CD4-positive, alpha-beta T cell treated with Interleukin-2 at 100 ng/mL for 4 hours (primary cell): Measurements from ENCODE around the gene VSTM2B.

Experiments used
- DNase-seq: peaks from one replicate; pipeline ENCODE4 v3.0.0-alpha.2; 2020; ENCODE audit warnings: low spot score

Gene VSTM2B

DNA sequence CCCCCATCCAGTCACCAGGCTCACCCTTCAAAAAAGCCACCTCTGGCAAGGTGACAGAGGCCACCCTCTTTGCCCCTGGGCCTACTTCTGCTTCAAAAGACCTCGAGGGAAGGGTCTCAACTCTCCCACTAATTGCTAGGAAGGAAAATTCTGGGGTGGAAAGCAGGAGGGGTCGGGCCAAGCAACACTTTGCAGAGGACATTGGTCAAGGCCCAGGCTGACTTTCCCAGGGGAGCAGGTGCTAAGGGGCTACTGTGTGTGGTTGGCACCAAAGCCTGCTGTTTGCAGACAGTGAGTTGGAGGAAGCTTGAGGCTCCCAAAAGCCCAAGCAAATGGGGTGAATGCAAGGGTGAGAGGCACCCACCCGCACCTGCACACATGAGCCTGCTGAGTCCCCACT, 28.6 kb upstream of the VSTM2B start:
- DNase-seq = no peak

DNA sequence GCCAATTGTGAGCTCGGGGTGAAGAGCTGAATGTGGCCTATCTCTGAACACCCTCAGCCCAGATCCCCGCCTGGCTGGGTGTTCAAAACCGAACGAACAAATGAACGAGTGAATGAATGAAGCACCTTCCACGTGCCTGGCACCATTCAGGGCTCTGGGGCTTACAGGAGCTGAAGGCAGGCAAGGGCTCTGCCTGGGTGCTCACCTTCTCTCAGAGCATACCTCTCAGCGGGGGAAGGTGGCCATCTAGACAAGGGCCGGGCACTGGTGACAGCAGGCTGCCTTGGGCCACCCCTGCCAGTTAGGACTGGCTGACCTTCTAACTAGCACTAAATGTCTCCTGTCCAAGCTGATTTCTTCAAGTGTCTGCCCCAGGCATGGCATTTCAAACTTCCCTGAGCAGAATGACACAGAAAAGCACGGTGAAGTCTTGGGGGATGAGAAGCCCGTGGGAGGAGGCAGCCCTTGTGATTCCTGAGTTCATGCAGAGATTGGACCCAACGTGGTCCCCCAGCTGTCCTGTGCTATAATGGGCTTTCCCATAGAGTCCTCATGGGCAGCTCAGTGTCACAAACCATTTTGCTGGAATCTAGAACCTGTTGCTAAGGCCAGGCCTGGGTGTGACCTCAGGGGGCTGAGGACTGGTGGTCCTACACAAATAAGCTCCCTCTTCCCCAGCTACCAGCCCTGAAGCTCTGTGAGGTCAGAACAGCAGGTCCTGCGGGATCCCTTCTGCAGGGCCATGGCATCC, 27.9 kb upstream of the VSTM2B start:
- DNase-seq = no peak

DNA sequence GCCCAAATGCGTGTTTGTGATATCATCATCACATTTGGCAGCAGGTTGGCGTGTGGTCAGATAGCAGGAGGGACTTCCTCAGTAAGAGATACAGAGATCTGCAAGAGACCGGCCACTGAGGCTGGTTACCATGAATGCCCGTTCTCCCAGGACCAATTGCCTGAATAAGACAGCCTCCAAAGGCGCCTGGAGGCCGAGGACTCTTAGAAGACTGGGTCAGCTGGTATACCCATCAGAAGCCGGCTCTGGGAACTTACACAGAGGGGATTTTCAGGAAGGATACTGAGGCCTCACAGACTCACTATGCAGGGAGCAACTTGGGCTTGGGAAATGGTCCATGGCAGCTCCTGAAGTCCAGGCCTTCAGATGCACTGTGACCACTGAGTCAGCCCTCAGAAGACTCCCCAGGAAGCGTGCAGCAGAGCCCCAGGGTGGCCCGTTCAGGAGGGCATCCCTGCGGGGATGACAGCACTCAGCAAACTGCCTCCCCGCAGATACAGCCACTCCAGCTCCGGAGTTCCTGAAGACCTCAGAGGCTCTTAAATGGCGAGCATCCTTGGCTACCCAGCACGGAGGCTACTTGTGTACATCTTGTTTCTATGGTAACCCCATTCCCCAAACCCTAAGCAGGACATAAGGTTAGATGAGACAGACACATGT, 26.4 kb upstream of the VSTM2B start:
- DNase-seq = no peak

DNA sequence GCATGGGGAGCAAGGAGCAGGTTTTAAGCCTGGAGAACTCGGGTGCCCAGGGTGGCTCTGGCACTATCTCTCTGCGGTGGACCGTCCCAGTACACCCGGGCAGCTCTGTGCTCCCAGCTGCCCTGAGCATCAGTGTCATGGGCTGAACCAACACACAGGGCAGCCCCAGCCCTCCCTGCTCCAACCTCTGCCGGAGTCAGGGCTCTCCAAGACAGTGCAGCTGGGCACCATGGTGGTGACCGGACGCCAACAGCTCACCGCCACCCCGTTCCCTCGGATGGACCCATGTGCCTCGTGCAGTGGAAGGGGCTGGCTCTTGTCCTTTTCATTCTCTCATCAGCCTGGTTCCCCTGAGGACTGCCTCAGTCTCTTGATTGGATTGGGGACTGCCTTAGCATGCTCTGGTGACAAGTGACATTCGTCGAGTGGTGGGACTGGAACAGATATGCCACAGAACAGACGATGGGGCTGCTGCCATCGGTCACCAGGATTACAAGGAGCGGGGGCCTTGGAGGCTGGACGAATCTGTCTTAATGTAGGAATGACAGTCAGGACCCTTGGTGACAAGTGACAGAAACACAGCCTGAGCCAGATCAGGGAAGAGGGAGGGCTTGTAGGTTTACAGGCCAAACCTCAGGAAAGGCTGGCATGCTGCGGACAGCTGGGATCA, 25.7 kb upstream of the VSTM2B start:
- DNase-seq = no peak

DNA sequence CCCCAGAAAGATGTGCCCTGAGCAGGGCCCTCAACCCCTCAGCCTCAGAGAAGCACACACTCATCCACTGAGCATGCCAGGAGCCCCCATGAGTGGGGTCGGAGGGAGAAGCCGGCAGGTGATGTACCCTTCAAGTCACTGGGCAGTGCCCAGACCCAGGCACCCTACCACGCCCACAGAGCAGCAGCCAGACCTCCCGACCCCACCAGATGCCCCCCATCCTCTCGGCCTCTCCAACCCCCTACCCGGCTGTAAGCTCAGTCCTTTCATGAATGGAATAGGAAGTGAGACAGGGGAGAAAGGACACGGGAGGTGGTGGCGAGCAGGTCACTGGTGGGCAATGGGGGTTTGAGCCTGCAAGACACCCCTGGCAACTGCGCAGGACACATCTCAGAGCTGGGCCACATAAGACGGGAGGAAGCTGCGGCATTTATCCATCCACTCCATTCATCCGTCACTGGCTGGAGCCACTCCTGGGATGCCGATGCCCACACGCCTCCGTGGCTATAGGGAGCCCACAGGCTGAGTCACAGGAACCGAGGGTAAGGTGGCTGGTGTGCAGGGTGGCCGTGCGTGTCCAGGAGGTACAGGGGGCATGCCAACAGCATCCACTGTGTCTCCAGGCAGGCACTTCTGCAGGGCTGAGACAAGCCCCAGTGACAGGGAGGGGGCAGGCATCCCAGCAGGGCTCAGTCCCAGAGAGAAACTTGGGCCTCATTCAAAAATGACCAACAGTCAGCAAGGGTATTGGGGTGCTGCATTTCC, 23.8 kb upstream of the VSTM2B start:
- no peak for DNase-seq

DNA sequence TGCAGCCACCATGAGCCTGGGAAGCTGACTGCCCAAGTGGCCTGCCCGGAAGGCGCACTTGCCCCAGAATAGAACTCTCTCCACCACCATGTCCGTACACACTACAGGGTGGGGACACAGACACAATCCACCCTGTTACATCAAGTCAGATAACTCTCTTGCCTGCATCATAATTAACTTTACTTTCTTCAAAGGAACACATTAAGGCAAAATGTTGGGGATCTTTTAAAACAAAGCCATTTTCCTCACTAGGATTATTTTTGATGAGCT, 23.3 kb upstream of the VSTM2B start:
- no peak for DNase-seq

DNA sequence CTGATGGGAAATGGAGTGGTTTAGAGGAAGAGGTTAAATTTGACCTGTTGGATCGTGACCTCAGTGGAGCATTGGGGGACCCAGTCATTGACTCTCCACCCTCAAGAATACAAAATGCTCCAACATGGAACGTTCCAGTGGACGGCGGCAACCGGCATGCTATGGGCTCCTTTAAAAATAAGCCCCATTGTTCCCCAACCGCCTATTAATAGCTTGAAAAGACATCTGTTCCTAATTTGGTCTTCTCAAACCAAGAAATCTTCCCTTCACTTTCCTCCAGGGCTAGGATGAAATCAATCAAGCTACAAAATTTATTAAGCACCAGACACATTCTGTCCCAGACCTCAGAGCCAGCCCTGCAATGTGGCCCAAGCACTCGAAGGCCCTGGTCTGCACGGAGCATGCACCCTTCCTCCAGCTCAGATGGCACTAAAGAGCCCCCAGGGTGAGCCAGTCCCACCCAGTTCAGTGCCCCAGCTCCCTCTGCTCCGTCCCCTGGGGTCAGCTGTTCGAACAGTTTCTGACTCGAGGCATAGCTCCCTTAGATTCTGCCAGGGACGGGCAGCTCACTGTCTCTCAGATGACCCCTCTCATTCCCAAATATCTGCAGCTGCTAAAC, 22.5 kb upstream of the VSTM2B start:
- no peak for DNase-seq

DNA sequence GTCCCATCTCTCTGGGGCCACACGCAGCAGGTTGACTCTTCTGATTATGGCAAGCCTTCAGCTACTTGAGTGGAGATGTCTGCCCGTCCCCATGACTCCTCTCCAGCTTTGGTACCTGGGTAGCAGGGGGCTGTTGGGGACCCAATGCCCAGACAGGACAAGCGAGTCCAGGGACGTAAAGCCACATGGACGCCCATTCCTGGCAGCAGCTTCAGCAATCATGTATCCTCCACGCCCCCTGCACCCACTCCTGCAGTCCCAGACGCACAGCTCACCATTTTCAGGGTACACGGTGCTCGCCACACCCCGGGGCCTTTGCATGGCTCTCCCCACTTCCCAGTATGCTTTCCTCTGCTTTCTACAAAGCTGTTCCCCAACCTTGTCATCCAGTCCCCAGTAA, 22.0 kb upstream of the VSTM2B start:
- DNase-seq = no peak

DNA sequence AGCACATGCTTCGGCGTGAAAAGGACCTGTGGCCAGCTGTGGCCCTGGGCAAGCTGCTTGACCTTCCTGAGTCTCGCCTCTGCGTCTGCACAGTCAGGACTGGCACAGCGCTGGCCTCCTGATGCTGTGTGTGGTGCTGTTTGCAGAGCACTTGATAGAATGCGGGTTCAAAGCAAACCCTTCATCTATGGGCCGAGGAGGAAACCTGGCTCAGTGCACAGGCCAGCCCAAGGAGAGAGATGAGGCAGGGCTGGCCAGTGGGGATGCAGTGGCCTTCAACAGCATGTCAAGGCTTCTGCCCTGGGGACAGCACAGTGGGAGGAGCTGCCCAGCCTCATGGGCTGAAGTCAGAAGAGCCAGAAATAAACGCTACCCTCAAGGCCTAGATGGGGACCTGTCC, 21.3 kb upstream of the VSTM2B start:
- no peak for DNase-seq

DNA sequence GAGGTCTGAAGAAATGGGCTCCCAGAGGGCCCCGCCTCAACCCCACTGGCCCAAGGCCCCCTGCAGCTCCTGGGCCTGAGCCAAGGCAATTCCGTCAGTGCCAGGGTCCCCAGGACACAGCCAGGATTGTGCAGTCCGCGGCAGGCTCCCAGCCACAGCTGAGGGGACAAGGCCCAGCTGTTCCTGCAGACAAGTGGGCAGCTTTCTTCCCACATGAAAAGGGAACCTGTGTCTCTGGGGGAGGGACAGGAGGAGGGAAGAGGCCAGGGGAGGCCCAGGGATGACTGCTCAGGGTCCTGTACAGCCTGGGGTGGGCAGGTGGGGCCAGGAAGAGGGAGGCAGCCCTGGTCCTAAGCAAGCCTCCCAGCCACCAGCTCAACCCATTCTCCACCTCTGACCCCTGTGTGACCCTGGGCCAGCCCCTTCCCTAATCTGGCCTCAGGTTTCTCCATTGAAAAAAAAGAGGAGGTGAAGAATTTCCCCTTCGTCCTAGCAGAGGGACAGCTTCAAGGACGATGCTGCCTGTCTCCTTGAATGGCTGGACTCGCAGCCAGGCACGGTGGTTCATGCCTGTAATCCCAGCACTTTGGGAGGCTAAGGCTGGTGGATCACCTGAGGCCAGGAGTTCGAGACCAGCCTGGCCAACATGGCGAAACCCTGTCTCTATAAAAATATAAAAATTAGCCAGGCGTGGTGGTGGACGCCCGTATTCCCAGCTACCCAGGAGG, 20.5 kb upstream of the VSTM2B start:
- no peak for DNase-seq

DNA sequence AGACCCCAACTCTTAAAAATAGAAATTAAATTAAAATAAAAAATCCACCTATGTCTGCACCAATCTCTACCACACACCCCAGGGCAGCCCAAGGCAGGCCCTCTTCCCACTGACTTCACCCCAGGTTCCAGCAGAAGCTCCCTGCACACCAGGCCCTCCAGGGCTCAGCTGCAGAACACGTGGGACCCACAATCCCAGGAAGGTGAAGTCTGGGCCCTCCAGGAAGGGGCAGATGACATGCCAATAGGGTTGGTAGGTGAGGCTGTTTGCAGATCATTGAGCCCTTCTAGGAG, 19.2 kb upstream of the VSTM2B start:
- DNase-seq = no peak

DNA sequence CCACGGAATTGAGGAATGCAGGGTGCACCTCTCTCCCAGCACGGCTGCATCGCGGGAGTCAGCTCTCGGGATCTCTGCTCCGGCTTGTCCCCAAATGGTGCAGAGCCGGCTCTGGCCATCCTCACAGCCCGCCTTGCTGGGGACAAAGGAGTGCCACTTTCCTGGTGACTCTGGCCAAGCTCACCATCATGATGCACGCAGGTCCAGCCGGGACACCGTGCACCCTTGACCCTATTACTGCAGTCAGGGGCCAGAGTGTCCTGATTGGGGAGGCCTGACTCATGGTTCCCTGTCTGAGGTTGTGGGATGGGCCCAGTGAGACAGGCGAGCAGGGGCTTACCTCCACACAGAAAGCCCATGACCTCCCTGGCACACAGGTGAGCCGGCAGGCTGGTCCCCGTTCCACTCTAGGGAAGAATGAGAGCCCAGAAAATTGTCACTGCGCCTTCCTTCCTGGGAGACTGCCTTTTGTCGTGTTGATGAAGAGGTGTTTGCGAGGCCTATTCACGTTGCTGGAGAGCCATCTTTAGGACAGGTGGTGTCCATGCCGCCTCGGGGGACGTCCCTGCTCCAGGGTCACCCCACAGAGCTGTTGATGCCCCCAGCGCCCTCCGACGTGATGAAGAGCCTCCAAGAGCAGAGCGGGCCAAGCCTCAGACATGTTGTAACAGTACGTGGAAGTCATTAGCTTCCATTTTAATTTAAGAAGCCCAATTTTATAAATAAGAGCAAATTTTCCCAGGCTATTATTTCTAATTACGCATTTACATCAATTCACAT, 18.5 kb upstream of the VSTM2B start:
- DNase-seq = no peak

DNA sequence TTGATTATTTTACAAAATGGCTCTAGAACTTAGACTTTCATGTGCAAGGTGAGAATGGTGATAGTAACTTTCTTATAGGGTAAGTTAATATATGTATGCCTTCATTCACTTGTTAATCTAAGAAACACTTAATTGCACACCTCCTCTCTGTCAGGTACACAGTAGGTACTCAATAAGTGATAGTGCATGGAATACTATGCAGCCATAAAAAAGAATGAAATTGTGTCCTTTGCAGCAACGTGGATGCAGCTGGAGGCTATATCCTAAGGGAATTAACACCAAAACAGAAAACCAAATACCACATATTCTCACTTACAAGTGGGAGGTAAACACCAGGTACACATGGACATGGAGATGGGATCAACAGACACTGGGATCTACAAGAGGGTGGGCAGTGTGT, 17.6 kb upstream of the VSTM2B start:
- no peak for DNase-seq

DNA sequence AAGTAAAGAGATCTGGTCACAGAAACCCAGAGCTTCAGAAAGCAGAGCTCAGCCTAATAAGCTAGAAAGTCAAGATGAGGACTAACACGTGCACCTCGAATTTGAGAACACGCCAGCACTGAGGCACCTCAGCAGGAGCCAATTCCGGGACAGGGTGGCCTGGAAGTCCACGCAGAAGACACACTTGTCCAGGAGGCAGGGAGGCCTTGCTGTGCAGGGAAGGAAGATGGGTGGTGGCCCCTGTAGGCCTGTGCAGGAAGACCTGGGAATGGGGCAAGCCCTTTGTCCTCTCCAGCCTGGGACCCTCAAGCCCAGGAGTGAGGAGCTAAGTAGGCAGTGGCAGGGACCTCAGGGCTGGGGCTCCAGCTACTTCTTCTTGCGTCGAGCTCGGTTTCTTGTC, 16.3 kb upstream of the VSTM2B start:
- DNase-seq = no peak

DNA sequence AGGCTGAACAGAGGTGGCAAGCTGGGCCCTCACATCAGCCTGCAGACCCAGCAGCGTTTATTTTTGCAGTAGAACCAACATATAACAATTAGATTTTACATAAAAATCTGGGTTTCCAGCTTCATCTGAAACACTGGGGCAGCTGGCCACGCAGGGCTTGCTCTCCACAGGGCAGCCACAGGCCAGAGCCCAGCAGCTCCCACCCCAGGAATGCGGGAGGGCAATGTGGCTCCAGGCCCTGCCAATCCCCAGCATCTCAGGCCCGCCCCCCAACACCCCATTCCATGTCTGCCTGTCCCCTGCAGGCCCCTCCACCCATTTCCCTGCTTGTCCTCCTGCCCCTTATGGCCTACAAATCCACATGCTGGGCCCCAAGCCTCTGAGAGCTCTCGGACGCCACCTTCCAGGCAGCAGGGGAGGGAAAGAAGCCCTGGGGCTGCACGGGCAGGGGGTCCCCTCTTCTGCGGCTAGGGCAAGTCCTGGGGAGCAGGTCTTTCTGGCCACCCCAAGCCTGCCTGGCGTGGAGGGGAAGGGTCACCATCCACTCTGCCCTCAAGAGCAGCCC, 15.0 kb upstream of the VSTM2B start:
- no peak for DNase-seq

DNA sequence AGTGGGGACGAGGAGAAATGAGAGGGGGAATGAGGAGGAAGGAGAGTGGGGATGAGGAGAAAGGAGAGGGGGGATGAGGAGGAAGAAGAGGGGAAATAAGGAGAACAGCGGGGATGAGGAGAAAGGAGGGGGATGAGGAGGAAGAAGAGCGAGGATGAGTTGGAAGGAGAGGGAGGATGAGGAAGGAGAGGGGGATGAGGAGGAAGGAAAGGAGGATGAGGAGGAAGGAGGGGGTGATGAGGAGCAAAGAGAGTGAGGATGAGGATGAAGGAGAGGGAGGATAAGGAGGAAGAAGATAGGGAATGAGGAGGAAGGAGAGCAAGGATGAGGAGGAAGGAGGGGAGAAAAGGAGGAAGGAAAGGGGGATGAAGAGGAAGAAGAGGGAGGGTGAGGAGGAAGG, 14.0 kb upstream of the VSTM2B start:
- no peak for DNase-seq

DNA sequence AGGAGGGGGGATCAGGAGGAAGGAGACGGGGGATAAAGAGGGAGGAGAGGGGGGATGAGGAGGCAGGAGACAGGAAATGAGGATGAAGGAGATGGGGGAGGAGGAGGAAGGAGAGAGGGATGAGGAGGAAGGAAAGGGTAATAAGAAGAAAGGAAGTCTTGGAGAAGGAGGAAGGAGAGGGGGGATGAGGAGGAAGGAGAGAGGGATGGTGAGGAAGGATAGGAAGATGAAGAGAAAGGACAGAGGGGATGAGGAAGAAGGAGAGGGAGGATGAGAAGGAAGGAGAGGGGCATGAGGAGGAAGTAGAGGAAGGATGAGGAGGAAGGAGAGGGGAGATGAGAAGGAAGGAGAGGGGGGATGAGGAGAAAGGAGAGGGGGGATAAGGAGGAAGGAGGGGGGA, 13.0 kb upstream of the VSTM2B start:
- DNase-seq = no peak

DNA sequence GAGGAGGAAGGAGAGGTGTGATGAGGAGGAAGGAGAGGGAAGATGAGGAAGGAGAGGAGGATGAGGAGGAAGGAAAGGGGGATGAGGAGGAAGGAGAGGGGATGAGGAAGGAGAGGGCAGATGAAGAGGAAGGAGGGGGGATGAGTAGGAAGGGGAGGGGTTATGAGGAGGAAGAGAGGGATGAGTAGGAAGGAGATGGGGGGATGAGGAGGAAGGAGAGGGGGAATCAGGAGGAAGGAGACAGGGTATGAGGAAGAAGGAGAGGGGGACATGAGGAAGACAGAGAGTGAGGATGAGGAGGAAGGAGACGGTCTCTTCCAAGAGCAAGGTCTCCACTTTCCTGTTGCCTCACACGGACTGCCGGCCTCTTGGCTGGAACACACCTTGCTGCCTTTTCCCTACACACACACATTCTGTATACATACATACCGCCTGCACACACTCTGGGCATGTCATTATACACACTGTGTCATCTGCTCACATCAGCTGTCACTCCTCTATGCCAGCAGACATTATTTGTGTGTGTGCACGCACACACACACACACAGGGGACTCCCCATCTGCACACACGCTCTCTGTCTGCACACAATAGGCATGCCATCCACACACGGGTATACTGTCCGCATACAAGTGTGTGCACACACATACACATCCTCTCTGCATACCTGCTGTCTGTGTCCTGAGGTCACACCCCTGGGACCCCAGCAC, 11.1 kb upstream of the VSTM2B start:
- DNase-seq = no peak

DNA sequence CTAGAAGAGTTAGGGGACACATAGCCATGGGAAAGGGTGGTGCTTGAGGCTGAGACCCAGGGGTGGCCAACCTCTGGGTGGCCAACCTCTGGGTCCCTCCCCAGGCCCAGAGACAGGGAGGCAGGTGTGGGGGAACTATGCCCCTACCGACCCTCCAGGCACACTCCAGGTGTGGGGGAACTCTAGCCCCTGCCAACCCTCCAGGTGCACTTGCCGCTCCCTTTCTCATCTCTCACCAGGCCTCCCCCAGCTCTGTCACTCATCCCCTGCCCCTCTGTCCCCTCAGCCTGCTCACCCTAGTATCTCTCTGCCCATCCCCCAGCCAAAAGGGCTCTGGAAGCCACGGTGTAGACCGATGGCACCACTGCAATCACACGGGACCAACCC, 10.6 kb upstream of the VSTM2B start:
- DNase-seq = no peak

DNA sequence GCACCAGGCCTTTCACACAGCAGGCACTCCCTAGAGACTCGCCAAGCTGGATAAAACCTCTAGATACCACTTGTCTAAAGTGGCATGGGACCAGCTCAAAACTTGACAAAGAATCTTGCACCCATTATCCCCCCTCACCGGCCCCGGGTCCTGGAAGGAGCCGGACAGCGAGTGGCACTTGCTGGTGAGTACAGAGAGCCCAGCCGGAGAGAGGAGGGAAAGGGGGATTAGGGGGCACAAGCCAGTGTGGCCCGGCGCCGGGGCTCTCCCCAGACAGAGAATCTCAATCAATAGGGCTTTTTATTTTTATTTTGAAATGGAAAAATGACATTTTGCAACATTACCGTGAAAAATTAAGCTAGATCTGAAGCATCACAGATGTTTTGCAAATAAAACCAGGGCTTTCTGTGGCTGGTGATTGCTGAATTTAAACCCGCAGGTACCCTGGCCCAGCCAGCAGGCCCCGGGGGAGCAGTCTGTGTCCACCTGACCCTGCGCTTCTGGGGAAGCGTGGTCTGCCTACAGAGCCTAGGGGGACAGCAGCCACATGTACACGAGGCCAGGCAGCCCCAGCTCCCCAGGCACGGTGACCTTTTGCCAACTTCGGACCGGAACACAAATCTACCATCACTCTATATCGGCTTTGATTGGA, 10.0 kb upstream of the VSTM2B start:
- no peak for DNase-seq
